Measurements from ENCODE around the gene KBTBD2. TPM values are rescaled to one million over a fixed set of nuclear protein-coding genes. Genes with fewer than 3 reads are reported as not detected.

Gene KBTBD2
- total RNA-seq, result 10 to 100 TPM; 14.1 to 96.1 (median 38.9) TPM

DNA sequence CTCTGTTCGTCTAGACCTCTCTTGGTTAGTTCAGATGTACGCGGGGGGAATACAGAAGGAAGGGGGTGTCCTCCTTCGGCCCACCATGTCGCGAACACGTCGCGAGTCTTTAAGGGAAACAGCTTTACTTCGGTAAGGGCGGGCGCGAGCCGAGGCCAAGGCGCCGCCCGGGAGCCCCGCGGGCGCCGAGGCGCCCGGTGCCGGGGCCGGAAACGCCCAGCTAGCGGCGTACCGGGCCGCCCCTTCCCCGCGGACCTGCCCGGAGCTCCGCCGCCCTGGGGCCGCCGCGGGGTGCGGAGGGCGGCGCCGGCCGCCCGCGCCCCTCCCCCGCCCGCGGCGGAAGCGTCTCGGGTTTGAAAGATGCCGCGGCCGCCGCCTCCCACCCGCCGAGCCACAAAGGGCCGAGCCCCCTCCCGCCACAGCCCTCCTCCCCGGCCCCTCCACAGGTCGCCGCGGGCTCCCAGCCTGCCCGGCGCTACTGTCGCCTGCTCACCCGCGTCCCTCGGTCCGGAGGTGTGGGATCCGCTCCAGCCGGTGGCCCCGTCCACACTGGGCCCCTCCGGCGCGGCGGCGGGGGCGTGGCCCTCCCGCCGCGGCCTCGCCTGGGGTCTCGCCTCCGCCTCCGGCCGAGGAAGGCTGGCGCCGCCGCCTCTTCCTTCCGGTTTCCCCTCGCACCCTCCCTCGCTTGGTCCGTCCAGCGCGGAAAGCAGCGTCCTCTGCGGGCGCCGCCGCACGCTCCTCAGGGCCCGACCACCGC lies at the start of gene KBTBD2:
Gene KBTBD2 (minus strand): TSS at position 718 of the 757 bp plus-strand sequence. CDS start 12,156 bp downstream, outside the sequence.
- Histone ChIP-seq H3K9me3 (no peaks in the 10 kb centered on the region), H3K4me3 (peak within 1 kb of the TSS; percentile 78 to 100), H3K27ac (peak within 1 kb of the TSS; percentile 95 to 100), H3K36me3 (no peaks in the 10 kb centered on the region), H3K27me3 (no peaks in the 10 kb centered on the region), H3K4me1 (peaks cover 0 to 6% of the 10 kb centered on the region in 2 donors)
- peak in 1 of 2 donors; percentile 52 for TF ChIP-seq POLR2A (IDR thresholded peaks at IDR 0.05)
- TF ChIP-seq, protein P1, sequence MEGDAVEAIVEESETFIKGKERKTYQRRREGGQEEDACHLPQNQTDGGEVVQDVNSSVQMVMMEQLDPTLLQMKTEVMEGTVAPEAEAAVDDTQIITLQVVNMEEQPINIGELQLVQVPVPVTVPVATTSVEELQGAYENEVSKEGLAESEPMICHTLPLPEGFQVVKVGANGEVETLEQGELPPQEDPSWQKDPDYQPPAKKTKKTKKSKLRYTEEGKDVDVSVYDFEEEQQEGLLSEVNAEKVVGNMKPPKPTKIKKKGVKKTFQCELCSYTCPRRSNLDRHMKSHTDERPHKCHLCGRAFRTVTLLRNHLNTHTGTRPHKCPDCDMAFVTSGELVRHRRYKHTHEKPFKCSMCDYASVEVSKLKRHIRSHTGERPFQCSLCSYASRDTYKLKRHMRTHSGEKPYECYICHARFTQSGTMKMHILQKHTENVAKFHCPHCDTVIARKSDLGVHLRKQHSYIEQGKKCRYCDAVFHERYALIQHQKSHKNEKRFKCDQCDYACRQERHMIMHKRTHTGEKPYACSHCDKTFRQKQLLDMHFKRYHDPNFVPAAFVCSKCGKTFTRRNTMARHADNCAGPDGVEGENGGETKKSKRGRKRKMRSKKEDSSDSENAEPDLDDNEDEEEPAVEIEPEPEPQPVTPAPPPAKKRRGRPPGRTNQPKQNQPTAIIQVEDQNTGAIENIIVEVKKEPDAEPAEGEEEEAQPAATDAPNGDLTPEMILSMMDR (IDR thresholded peaks at IDR 0.05), result peak in 2 of 4 experiments; percentile 6 to 22
- peak; percentile 85 to 86 for DNase-seq
- intact Hi-C loops (cut with DNase I; ENCODE audit: low total_unique reads), result loop anchor here (10.0 kb wide), 1 partner anchor 54 kb away; no protein-coding TSS in a partner anchor

DNA sequence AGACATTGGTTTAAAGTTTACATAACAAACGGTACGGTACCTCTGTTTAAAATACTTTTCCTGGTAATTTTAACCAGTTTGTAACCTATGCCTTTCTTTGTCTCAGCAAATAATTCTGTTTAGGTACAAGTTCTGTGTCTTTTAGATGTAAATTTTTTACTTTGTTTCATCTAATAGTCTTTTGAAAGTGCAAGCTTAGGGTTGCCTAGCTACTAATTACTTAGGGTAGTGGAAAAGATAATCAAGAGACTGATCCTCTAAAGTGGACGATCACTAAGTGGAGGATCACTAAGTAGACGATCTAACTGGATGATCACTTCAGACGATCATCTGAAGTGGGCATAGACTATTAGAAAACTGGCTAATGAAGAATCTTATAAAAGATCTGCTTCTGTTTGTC lies 49.6 kb upstream of the KBTBD2 start:
- no peaks in the 10 kb centered on the region for H3K36me3 ChIP-seq
- no peak for DNase-seq
- TF ChIP-seq, protein P1 (IDR thresholded peaks at IDR 0.05), result no peak
- no peak for TF ChIP-seq POLR2A (IDR thresholded peaks at IDR 0.05)
- H3K4me1 ChIP-seq, result peaks cover 0 to 5% of the 10 kb centered on the region in 2 donors
- peak overlapping the region; percentile 97 for H3K27ac ChIP-seq
- peak overlapping the region; percentile 45 to 91 for H3K4me3 ChIP-seq
- intact Hi-C loops (cut with DNase I; ENCODE audit: low total_unique reads), result loop anchor here (10.0 kb wide), 2 partner anchors 46 to 96 kb away; partner anchors contain the start of gene KBTBD2
- no peaks in the 10 kb centered on the region for H3K27me3 ChIP-seq
- H3K9me3 ChIP-seq, result no peaks in the 10 kb centered on the region

DNA sequence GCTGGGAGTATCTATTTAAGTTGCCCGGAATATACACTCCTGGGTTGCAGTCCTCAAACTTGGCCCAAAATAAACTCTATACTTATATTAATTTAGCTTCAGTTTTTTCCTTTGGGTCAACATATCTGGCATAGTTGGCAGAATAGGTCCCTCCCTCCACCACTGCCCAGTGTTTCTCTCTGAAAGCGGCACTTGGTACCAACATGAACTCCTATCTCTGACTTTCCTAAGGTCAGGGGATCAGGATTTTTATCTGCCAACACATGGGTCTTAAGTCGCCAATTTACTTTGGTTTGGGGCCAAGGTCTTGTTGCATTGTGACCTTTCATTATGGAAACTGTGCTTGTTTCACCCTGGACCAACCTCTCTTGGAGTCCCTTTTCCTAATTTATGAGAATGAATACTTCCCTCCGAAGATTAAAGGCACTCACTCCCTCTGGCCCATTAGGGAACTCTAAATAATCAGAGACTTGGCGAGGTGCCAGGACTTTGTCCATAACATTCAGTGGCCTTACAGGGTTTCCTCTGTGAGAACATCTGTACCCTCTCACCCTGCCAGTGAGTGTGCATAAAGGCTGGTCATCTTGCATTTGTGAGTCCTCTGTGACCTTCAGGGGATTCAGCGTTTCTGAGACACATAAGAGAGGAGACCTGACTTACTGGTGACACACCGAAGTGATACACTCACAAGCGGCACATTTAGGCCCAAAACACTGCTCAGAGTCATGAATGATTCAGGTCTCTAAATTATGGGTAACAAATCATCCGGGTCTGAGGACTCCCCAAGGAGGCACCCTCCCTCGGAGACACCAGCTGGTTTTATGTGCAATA lies 46.0 kb upstream of the KBTBD2 start:
- no peak for TF ChIP-seq POLR2A (IDR thresholded peaks at IDR 0.05)
- TF ChIP-seq, protein P1 (IDR thresholded peaks at IDR 0.05), result no peak
- Histone ChIP-seq H3K9me3 (no peaks in the 10 kb centered on the region), H3K4me1 (peaks cover 0 to 11% of the 10 kb centered on the region in 2 donors), H3K4me3 (no peak overlapping the region), H3K27me3 (no peaks in the 10 kb centered on the region), H3K36me3 (no peaks in the 10 kb centered on the region), H3K27ac (peak overlapping the region; percentile 59 to 80)
- peak; percentile 48 to 76 for DNase-seq
- intact Hi-C loops (cut with DNase I; ENCODE audit: low total_unique reads), result no loop called here

DNA sequence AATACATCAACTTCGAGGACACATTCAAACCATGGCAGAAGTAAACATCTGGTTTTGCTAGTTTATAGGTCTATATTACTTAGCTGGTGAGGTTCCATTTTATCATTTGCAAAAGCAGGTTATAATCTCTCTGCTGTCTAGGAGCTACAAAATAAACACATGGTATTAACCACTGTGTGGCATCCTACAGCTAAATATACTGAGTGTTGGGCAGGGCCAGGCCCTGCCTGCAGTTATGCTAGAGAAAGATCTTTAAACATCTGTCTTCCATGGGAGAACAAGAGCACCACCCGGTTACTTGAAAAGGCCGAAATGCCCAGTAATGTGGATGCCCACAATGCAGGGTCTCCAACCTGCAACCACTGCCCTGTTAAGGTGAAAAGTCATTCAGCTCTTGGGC lies 45.1 kb upstream of the KBTBD2 start:
- Histone ChIP-seq H3K4me3 (no peak overlapping the region), H3K4me1 (peaks cover 0 to 11% of the 10 kb centered on the region in 2 donors), H3K36me3 (no peaks in the 10 kb centered on the region), H3K27ac (peak overlapping the region; percentile 59 to 80), H3K9me3 (no peaks in the 10 kb centered on the region), H3K27me3 (no peaks in the 10 kb centered on the region)
- no peak for TF ChIP-seq POLR2A (IDR thresholded peaks at IDR 0.05)
- TF ChIP-seq, protein P1 (IDR thresholded peaks at IDR 0.05), result no peak
- intact Hi-C loops (cut with DNase I; ENCODE audit: low total_unique reads), result no loop called here
- DNase-seq, result no peak

All from uterus (tissue), 4 donors.